Measurements from ENCODE around the gene PPP6R2.

PPP6R2 gene

DNA sequence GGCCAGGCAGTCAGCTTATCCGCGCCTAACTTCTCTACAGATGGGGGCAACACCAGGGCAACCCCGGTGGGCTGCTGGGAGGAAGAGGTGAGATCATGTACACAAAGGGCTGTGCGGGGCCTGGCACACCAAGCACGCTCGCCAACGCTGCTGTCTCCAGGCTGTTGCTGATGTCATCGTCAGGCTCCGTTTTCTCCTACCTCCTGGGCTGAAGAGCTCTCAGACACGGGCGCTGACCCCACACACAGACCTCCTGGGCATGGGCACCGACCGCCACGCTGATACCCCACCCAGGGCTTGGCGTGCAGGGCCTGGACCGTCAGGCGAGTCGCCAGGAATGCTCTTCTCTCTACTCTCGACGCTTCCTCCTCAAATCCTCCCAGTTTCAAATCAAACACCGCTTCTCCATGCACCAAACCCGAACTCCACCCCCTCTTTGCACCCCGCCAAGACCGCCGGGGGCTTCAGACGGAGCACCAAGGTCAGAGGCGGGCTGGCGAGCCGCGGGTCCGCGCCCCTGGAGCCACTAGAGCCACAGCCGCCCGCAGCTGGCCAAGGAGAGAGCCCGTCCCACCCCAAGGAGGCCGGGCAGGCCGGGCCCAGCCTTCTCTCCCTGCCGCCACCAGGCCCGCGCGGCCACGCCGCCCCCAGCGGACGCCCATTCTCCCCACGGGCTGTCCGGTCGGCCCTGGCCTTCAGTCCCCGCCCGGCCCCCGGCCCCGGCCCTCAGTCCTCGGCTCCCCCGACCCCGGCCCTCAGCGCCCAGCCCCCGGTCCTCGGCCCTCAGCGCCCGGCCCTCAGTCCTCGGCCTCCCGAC is 130.9 kb downstream of the PPP6R2 start:
- DNase-seq, result no peak

DNA sequence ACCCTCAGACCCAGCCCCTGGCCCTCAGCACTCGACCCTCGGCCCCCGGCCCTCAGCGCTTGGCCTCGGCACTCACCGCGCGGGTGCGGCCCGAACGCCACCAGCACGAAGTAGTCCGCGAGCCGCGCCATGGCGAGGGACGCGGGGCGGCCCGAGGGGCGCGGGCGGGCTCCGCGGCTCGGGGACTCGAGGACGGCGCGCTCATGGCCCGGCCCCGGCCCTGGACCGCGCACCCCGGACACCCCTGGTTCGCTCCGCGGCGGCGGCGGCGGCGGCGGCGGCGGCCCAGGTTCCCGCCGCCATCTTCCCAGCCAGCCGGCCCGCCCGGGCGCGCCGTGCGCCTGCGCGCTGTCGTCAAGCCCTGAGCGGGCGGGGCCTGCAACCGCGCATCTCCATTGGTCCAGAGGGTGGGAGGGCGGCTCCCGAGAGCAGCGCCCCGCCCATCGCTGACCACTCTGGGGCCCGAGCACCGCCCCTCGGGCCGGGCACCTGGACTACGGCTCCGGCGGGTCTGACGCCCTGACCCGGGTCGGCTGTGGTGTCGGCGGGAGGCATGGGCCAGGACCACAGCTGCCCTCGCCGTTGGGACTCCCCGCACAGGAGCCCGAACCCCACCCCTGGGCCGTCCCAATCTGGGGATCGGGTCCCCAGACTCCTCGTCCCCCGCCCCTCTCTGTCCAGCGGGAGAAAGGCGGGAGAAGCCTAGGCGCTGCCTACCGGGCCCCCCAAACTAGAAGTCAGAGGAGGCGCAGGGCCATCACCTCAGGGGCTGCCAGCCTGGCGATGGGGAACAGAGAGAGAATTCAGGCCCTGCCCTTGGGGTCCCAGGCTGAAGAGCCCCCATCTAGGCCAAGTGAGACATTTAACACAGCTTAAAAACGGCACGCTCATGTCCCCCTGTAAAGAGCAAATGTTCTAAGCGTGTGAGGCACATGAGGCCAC is 131.9 kb downstream of the PPP6R2 start, which contains the start of gene SBF1:
Gene SBF1, minus strand, starts transcription at position 326 of the 942 bp plus-strand sequence. Its CDS starts 195 bp downstream, at position 131.
- DNase-seq, result peak; percentile 83

GRCh38 chr22:50475652-50476002 is 132.5 kb downstream of the PPP6R2 start:
- no peak for DNase-seq

GRCh38 chr22:50476868-50477267 is 133.7 kb downstream of the PPP6R2 start:
- DNase-seq, result no peak

DNA sequence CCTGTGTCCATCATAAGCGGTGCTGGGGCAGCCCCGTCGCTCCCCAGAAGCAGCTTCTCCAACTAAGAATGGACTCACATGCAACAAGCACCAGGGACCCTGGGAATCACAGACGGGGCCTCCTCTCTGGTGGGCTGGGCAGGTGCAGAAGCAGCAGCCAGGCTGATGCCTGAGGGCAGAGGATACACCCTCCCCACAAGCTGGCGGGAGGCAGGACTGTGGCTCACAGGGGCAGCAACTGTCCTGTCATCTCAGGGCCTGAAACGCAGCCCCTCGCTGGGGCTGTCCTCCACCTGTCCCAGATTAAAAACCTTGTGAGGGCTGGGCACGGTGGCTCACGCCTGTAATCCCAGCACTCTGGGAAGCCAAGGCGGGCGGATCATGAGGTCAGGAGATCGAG is 134.8 kb downstream of the PPP6R2 start:
- DNase-seq, result no peak

DNA sequence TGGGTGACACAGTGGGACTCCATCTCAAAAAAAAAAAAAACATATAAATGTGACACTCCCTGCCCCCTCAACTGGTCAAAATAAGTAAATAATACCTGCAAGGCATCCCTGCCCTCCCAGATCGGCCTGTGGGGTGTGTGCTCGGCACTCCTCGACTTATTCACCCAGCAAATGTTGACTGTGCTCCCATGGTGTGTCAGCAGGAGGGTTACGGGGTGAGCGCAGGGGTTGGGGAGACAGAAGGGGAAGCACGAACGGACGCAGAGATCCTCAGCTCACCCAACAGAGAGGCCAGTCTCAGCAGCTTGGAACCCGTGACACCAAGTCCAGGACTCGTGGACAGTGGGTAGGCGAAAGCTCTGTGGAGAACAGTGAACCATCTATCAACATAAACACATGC is 136.6 kb downstream of the PPP6R2 start:
- no peak for DNase-seq

- DNase-seq, result no peak
These were observed 137.9 kb downstream of the PPP6R2 start for GRCh38 chr22:50481045-50481439.

GRCh38 chr22:50481440-50482106 is 138.4 kb downstream of the PPP6R2 start, which contains the start of gene ADM2:
Gene ADM2, plus strand, starts transcription at chr22:50481543. Its CDS starts 305 bp downstream, at chr22:50481848.
- peak; percentile 54 for DNase-seq

- no peak for DNase-seq
These were observed 139.3 kb downstream of the PPP6R2 start for GRCh38 chr22:50482107-50483074.

GRCh38 chr22:50483106-50483505 is 140.0 kb downstream of the PPP6R2 start:
- no peak for DNase-seq

GRCh38 chr22:50483556-50483955 is 140.4 kb downstream of the PPP6R2 start:
- no peak for DNase-seq

- DNase-seq, result no peak
These were observed 141.1 kb downstream of the PPP6R2 start for GRCh38 chr22:50483977-50484853.

DNA sequence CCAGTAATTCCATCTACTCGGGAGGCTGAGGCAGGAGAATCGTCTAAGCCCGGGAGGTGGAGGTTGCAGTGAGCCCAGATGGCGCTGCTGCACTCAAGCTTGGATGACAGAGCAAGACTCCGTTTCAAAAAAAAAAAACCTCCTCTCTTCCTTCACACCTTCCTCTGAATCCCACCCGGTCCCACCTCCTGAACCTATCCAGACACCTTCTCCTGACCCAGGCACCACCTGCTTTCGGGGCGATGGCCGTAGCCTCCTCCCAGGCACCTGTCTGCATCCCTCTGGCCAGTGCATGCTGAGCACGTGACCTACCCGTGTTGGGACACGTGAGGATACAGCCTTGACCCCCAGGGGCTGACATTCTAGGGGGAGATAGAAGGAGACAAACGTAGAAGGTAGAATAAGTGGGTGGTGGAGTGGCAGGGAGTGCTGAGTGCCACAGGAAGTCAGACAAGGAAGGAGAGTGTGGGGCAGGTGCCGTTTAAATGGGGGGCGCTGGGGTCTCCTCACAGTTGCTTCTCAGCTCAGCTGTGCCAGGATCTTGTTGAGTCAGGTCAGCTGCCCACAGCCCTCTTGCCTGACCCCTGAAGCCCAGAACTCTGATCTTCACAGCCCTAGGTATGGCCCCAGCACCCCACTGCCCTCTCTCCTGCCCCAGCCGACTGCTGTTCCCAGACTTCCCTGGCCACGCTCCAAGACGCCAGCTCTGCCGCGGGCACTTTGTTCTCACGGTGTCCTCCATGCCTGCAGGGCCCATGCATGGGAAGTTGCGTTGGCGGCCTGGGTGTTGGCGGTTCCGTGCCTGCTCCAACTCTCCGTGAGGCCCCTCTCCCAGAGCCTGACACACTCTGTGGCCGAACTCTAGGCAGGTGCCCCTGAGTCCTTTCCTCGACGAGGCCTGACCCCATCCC is 142.3 kb downstream of the PPP6R2 start:
- DNase-seq, result no peak

DNA sequence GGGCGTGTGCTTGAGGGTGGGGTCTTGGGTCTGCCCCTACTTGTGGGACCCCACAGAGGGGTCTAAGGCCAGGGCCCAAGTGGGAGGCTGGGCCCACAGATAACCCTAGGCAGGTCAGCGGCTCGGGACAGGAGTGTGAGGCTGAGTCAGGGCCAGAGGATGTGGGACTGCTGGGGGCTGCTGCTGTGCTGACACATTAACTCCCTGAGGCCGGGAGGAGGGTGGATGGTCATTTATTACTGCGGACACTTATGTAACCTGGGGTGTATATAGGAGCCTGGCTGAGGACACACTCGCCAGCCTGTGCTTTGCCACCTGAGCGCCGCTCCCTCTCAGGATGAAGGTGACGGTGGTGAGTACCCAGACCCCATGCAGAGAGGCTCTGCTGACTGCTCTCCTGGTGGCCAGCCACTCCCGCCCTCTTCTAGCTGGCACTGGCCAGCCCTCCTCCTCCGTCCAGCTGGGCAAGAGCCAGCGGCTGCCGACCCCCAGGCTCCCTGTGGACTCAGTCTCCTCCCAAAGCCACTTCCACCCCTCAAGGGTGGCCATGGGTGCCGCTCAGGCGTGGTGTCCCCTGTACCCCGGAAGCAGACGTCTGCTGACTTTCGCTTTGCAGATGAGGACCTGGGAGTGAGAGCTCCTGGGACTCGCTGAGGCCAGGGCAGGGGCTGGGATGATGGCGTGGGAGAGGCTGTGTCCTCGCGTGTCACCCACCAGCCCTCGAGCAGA is 143.6 kb downstream of the PPP6R2 start, which contains the start of gene MIOX:
Gene MIOX, plus strand, starts transcription at position 299 of the 729 bp plus-strand sequence. Its CDS starts 39 bp downstream, at position 338.
- DNase-seq, result no peak

- no peak for DNase-seq
These were observed 144.3 kb downstream of the PPP6R2 start for GRCh38 chr22:50487290-50488005.

GRCh38 chr22:50488006-50488677 is 145.0 kb downstream of the PPP6R2 start:
- no peak for DNase-seq

DNA sequence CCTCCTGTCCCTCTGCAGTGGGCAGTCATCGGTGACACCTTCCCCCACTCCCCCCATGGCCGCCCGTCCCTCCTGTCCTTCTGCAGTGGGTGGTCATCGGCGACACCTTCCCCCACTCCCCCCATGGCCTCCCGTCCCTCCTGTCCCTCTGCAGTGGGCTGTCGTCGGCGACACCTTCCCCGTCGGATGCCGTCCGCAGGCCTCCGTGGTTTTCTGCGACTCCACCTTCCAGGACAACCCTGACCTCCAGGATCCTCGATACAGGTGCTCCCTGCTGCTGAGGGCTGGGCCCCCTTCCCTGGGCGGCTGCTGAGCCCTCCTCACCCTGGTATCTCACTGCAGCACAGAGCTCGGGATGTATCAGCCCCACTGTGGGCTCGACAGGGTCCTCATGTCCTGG is 145.8 kb downstream of the PPP6R2 start:
- DNase-seq, result no peak
